Smooth muscle cell (in vitro differentiated cells): ENCODE results near the gene LRRC49. TPM values are rescaled to one million over a fixed set of nuclear protein-coding genes. Genes with fewer than 3 reads are reported as not detected.
"Not testable (repeated sequence)": the region's sequence is repeated elsewhere in the genome, so short reads cannot be mapped to it uniquely, and the experiment has no call there.

Source experiments
- DNase-seq: peaks from one replicate; lab custom pipeline; 2025; ENCODE audit not compliant: unreplicated experiment; lab: John Stamatoyannopoulos, UW
- H2AFZ ChIP-seq: fragments of 200-600 bp; sonication (generic); 2 replicates; pipeline ENCODE4 v1.6.0; 2016; ENCODE audit warnings: antibody characterized with exemption, low read depth, mild to moderate bottlenecking
- H3F3A ChIP-seq: fragments of 200-600 bp; sonication (generic); 2 replicates; pipeline ENCODE4 v1.6.0; 2017; ENCODE audit warnings: antibody characterized with exemption, low read depth
- H3K27ac ChIP-seq: fragments of 200-600 bp; sonication (generic); 2 replicates; pipeline ENCODE4 v1.5.1; 2016; ENCODE audit warnings: low read depth, mild to moderate bottlenecking
- H3K27me3 ChIP-seq: fragments of 200-600 bp; sonication (generic); 2 replicates; pipeline ENCODE4 v1.6.1; 2016; ENCODE audit warnings: low read depth, mild to moderate bottlenecking
- H3K36me3 ChIP-seq: fragments of 200-600 bp; sonication (generic); 2 replicates; pipeline ENCODE4 v1.5.1; 2016; ENCODE audit warnings: low read depth
- H3K4me1 ChIP-seq: fragments of 200-600 bp; sonication (generic); 2 replicates; pipeline ENCODE4 v1.5.1; 2016; ENCODE audit warnings: low read depth
- H3K4me2 ChIP-seq: fragments of 200-600 bp; sonication (generic); 2 replicates; pipeline ENCODE4 v1.6.0; 2016; ENCODE audit warnings: mild to moderate bottlenecking
- H3K4me3 ChIP-seq: fragments of 200-600 bp; sonication (generic); 2 replicates; pipeline ENCODE4 v1.5.1; 2016; ENCODE audit warnings: mild to moderate bottlenecking
- H3K79me2 ChIP-seq: fragments of 200-600 bp; sonication (generic); 2 replicates; pipeline ENCODE4 v1.6.0; 2016; ENCODE audit warnings: low read depth, mild to moderate bottlenecking
- H3K9ac ChIP-seq: fragments of 200-600 bp; sonication (generic); 2 replicates; pipeline ENCODE4 v1.6.0; 2016; ENCODE audit warnings: low read depth
- H3K9me3 ChIP-seq: fragments of 200-600 bp; sonication (generic); replicated peaks from 2 replicates; pipeline ENCODE4 v1.5.1; 2016; ENCODE audit warnings: low read depth
- H4K20me1 ChIP-seq: fragments of 200-600 bp; sonication (generic); 2 replicates; pipeline ENCODE4 v1.6.0; 2016; ENCODE audit warnings: low read depth
- CTCF ChIP-seq: fragments of 200-600 bp; sonication (generic); IDR thresholded peaks from 2 replicates; pipeline ENCODE4 v1.5.1; 2017; ENCODE audit warnings: borderline replicate concordance, mild to moderate bottlenecking, antibody characterized with exemption; ENCODE audit not compliant: insufficient read depth, poor library complexity, severe bottlenecking
- WGBS: methylation state at CpG from one replicate; pipeline ENCODE4 v1.1.7; 2016; ENCODE audit warnings: low lambda C conversion rate; 5-methylcytosine and 5-hydroxymethylcytosine counted together
- polyA plus RNA-seq: library from polyadenylated mRNA; unstranded; fragments of >200 nt; fragmentation: Nextera tagmentation; extraction: Ambion mirVana; gene quantifications from 2 replicates; pipeline ENCODE4 v1.2.1, GENCODE V29; 2016
- total RNA-seq: library from RNA; depleted of rRNA; stranded (reverse); fragments of >200 nt; gene quantifications from 2 replicates; pipeline ENCODE4 v1.2.3, GENCODE V29; 2014

The LRRC49 gene
- total and polyA plus RNA-seq, 2 experiments from 2014 or later: 3.1 to 8.3 TPM

GRCh38 chr15:70998319-70998718 is 105.7 kb downstream of the LRRC49 start:
- DNase-seq: no peak
- H4K20me1 ChIP-seq: no peaks in the 10 kb centered on the region
- no peak for TF ChIP-seq CTCF
- H3K27ac ChIP-seq: no peak overlapping the region
- no peak overlapping the region for H3K4me2 ChIP-seq
- no peaks in the 10 kb centered on the region for H3K9me3 ChIP-seq
- no peaks in the 10 kb centered on the region for H3F3A ChIP-seq
- no peak overlapping the region for H3K9ac ChIP-seq
- H3K36me3 ChIP-seq: no peaks in the 10 kb centered on the region
- no peaks in the 10 kb centered on the region for H3K4me1 ChIP-seq
- H2AFZ ChIP-seq: no peak overlapping the region
- no peaks in the 10 kb centered on the region for H3K79me2 ChIP-seq
- H3K27me3 ChIP-seq: no peaks in the 10 kb centered on the region
- H3K4me3 ChIP-seq: no peak overlapping the region

GRCh38 chr15:71002316-71002715 is 109.7 kb downstream of the LRRC49 start:
- no peak overlapping the region for H3K4me3 ChIP-seq
- TF ChIP-seq CTCF: no peak
- no peaks in the 10 kb centered on the region for H4K20me1 ChIP-seq
- no peak for DNase-seq
- no peaks in the 10 kb centered on the region for H3F3A ChIP-seq
- H3K36me3 ChIP-seq: no peaks in the 10 kb centered on the region
- H3K4me1 ChIP-seq: no peaks in the 10 kb centered on the region
- no peak overlapping the region for H3K27ac ChIP-seq
- no peak overlapping the region for H3K4me2 ChIP-seq
- no peaks in the 10 kb centered on the region for H3K9me3 ChIP-seq
- no peaks in the 10 kb centered on the region for H3K79me2 ChIP-seq
- no peak overlapping the region for H2AFZ ChIP-seq
- WGBS: 100% methylated on average over 1 of the region's 1 CpG
- no peak overlapping the region for H3K9ac ChIP-seq
- peaks cover 6% of the 10 kb centered on the region for H3K27me3 ChIP-seq

- no peak overlapping the region for H3K9ac ChIP-seq
- peak overlapping the region; percentile 51 for H3K27ac ChIP-seq
- H3K9me3 ChIP-seq: no peaks in the 10 kb centered on the region
- DNase-seq: no peak
- H3F3A ChIP-seq: no peaks in the 10 kb centered on the region
- peak overlapping the region; percentile 39 for H3K4me2 ChIP-seq
- H3K79me2 ChIP-seq: no peaks in the 10 kb centered on the region
- TF ChIP-seq CTCF: no peak
- no peak overlapping the region for H3K4me3 ChIP-seq
- H3K27me3 ChIP-seq: peaks cover 6% of the 10 kb centered on the region
- H2AFZ ChIP-seq: no peak overlapping the region
- no peaks in the 10 kb centered on the region for H4K20me1 ChIP-seq
- H3K4me1 ChIP-seq: no peaks in the 10 kb centered on the region
- no peaks in the 10 kb centered on the region for H3K36me3 ChIP-seq
These were observed 110.7 kb downstream of the LRRC49 start for GRCh38 chr15:71003319-71003718.

GRCh38 chr15:71004506-71004905 is 111.9 kb downstream of the LRRC49 start:
- H3K79me2 ChIP-seq, H3K27ac ChIP-seq, H2AFZ ChIP-seq, DNase-seq, H3K9ac ChIP-seq, H3K36me3 ChIP-seq, H3F3A ChIP-seq, H3K4me3 ChIP-seq, H4K20me1 ChIP-seq, H3K27me3 ChIP-seq, H3K4me2 ChIP-seq, H3K9me3 ChIP-seq, H3K4me1 ChIP-seq: not testable (repeated sequence)
- 94% methylated on average over 4 of the region's 4 CpGs for WGBS
